Skin epidermis (tissue), 12 donors: ENCODE results near the gene ASIC4.

Experiments used
- H3K27ac ChIP-seq, 21 experiments: fragments of 200-600 bp; sonication (generic) in 11 of 21; one replicate each; pipeline ENCODE4 v1.5.0; 2020; ENCODE audit warnings: mild to moderate bottlenecking in 3 of 21, inconsistent platforms in 2 of 21, moderate library complexity in 2 of 21
- H3K4me3 ChIP-seq, 7 experiments: fragments of 200-600 bp; sonication (generic) in 2 of 7; one replicate each; pipeline ENCODE4 v1.5.0; 2020; ENCODE audit warnings: inconsistent platforms in 2 of 7, mild to moderate bottlenecking in 2 of 7, moderate library complexity in 1 of 7

The ASIC4 gene

GRCh38 chr2:219526320-219527075 lies 12.2 kb downstream of the ASIC4 start:
- Histone ChIP-seq H3K27ac (no peak overlapping the region), H3K4me3 (no peak overlapping the region)

GRCh38 chr2:219527076-219527394 lies 12.8 kb downstream of the ASIC4 start:
- H3K27ac ChIP-seq: no peak overlapping the region
- H3K4me3 ChIP-seq: no peak overlapping the region

- H3K27ac ChIP-seq: no peak overlapping the region
- H3K4me3 ChIP-seq: no peak overlapping the region
Observed at GRCh38 chr2:219527472-219527871, 13.2 kb downstream of the ASIC4 start.

GRCh38 chr2:219530048-219530963 lies 16.0 kb downstream of the ASIC4 start:
- Histone ChIP-seq H3K27ac (no peak overlapping the region), H3K4me3 (no peak overlapping the region)

GRCh38 chr2:219531639-219532377 lies 17.5 kb downstream of the ASIC4 start:
- no peak overlapping the region for H3K4me3 ChIP-seq

GRCh38 chr2:219532378-219532649 lies 18.0 kb downstream of the ASIC4 start:
- Histone ChIP-seq H3K4me3 (no peak overlapping the region), H3K27ac (no peak overlapping the region)

More at GRCh38 chr2:219531639-219532377, 17.5 kb downstream of the ASIC4 start:
- no peak overlapping the region for H3K27ac ChIP-seq

DNA sequence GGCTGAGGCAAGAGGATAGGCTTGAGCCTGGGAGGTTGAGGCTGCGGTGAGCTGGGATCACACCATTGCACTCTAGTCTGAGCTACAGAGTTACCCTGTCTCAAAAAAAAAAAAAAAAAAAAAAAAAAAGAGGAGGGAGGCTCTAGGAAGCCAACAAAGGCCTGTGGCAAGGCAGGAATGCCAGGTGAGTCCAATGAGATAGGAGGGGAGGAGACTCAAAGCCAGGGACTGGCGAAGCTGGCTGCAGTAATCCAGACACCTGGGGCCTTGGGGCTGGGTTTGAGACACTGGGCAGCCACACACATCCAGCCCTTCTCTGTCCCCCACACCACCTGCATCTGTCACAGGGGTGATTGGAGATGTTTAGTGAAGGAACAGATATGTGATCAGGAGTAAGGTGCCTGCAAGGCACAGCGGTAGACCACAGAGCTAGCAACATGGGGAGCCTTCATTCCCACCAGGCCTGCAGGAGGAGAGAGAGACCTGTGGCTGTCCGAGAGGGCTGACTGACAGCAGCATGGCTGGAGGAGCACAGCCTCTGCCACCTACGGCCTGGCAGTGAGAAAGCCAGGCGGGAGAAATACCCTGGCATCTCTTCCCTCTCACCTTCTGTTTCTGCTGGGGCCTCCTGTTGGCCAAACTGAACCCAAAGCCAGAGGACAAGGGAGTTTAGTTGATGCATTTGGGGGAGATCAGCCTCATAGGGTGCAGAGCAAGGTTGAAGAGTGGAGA lies 19.8 kb downstream of the ASIC4 start:
- Histone ChIP-seq H3K27ac (no peak overlapping the region), H3K4me3 (no peak overlapping the region)

DNA sequence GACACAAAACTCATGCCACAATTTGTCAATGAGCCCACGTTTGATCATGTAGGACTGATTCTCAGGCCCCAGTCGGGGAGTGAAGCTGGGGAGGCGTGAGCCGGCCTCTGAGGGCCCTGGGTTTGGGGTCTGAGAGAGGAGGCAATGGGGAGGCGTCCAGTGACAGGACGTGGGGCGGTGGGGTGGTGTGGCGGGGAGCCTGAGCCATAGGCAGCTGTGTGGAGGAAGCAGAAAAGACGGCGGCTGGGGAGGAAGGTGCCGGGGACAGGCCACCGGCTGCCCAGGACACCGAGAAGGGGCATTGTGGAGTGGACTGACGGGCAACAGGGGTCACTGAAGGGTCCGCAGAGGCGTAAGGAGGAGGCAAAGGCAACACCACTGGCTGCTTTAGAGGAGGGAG lies 22.1 kb downstream of the ASIC4 start:
- Histone ChIP-seq H3K27ac (no peak overlapping the region), H3K4me3 (no peak overlapping the region)

DNA sequence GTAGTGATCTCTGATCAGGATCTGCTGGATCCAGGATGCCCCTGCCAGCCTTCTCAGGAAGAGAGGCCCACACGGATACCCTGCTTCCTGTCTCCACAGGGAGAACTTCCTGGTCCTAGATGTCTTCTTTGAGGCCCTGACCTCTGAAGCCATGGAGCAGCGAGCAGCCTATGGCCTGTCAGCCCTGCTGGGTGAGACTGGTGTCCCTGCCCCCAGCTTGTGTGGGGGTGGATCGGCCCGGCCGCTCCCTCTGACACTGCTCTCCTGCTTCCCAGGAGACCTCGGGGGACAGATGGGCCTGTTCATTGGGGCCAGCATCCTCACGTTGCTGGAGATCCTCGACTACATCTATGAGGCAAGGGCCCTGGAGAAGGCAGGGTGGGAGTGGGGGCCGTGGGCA lies 22.7 kb downstream of the ASIC4 start:
- H3K4me3 ChIP-seq: no peak overlapping the region
- no peak overlapping the region for H3K27ac ChIP-seq

DNA sequence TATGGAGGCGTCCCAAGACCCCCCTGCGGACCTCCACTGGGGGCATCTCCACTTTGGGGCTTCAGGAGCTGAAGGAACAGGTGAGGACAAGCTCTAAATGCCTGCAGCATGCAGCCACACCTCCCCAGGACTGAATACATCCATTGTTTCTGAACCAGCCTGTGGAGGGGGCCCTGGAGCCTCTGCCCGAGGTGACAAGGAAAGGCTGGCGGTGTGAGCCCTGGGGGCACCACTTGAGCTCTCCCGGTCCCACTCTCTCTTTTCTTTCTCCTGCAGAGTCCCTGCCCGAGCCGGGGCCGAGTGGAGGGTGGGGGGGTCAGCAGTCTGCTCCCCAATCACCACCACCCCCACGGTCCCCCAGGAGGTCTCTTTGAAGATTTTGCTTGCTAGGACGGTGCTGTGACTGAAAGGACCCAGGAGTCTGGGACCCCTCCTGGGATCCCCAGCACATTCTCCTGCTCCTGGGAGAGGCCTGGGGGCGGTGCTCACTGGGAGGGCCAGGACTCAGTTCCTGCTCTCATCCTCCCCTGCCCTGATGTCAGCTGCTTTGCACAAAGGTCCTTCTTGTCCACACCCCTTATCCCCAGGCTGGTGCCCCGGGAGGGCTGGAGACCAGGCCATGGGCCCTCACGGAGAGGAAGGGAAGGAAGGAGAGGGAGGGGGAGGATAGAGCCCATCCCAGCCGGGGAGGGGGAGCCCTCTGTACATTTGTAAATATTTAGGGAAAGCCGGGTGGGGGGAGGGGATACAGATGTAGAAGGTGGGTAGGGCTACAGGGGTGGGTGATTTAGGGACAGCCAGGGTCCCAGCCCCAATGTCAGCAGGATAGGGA lies 23.6 kb downstream of the ASIC4 start:
- peak overlapping the region in 1 of 21 experiments; percentile 10 for H3K27ac ChIP-seq

GRCh38 chr2:219538504-219538951 lies 24.2 kb downstream of the ASIC4 start:
- Histone ChIP-seq H3K27ac (peak overlapping the region in 1 of 21 experiments; percentile 10), H3K4me3 (no peak overlapping the region)

More for the DNA sequence above, 23.6 kb downstream of the ASIC4 start:
- H3K4me3 ChIP-seq: no peak overlapping the region

- H3K4me3 ChIP-seq: no peak overlapping the region
- peak overlapping the region in 1 of 21 experiments; percentile 10 for H3K27ac ChIP-seq
Observed at GRCh38 chr2:219538956-219539788, 24.9 kb downstream of the ASIC4 start.

DNA sequence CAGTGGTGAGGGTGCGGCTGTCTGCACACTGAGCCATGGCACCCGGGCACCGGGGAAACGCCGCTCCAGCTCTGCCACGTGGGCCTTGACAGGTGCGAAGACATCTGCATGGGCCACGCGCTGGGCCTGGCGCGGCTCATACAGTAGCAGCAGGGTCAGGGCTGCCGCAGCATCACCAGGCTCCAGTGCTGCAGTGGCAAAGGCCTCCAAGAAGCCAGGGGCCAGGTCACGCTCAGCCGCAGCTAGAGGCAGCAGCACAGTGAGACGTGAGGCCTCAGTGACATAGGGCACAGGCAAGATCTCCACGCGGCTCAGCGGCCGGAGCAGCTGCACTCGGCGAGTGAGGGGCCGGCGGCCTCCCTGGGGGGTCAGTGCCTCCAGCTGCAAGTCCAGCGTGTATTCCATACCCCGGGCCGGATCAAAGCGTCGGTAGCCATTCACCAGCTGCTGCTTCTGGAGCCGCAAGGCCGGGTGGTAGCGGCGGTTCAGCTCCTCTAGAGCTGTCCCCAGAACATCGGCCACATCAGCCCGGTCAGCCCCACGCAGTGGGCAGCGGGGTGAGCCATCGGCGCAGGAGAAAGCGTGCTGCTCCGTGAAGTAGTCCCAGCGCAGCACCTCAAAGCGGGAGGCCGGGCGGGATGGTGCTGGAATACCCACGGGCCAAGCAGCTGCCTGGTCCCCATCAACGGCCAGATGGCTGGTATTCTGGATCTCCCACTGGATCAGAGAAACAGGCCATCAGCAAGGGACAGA lies 25.8 kb downstream of the ASIC4 start:
- H3K4me3 ChIP-seq: no peak overlapping the region
- H3K27ac ChIP-seq: no peak overlapping the region

- Histone ChIP-seq H3K27ac (no peak overlapping the region), H3K4me3 (no peak overlapping the region)
Observed at GRCh38 chr2:219540784-219541504, 26.7 kb downstream of the ASIC4 start.

GRCh38 chr2:219541611-219542180 lies 27.4 kb downstream of the ASIC4 start:
- Histone ChIP-seq H3K4me3 (peak overlapping the region; percentile 6 to 34 (median 24)), H3K27ac (no peak overlapping the region)

- H3K27ac ChIP-seq: peak overlapping the region; percentile 14 to 90 (median 83)
- H3K4me3 ChIP-seq: peak overlapping the region; percentile 58 to 91 (median 73)
Observed at GRCh38 chr2:219542931-219543595, 28.8 kb downstream of the ASIC4 start.
